Activated CD4-positive, CD25-positive, alpha-beta regulatory T cell treated with anti-CD3 and anti-CD28 coated beads, Interleukin-2, amount 50 U/mL, for 24 hours (primary cell): ENCODE data around the gene EDIL3.

Source experiments
- ATAC-seq, 2 donors: fragments of 150-1000 bp; cut with Tn5 transposase; one replicate each; pipeline ENCODE4 v1.10.0; 2021; ENCODE audit warnings: mild to moderate bottlenecking in 1 of 2, moderate library complexity in 1 of 2

The EDIL3 gene

GRCh38 chr5:84384604-84385575, at the start of gene EDIL3:
TSS of gene EDIL3 (minus strand) at chr5:84384880. CDS start at chr5:84384374, 506 bp downstream.
- no peak for ATAC-seq

GRCh38 chr5:84433461-84433860, 48.8 kb upstream of the EDIL3 start:
- ATAC-seq: no peak

GRCh38 chr5:84430863-84431663, 46.4 kb upstream of the EDIL3 start:
- ATAC-seq: no peak

- no peak for ATAC-seq
Observed at GRCh38 chr5:84430079-84430478, 45.4 kb upstream of the EDIL3 start.

- ATAC-seq: no peak
Observed at GRCh38 chr5:84425365-84425881, 40.7 kb upstream of the EDIL3 start.

GRCh38 chr5:84419742-84420141, 35.1 kb upstream of the EDIL3 start:
- no peak for ATAC-seq

- ATAC-seq: no peak
Observed at GRCh38 chr5:84411832-84412605, 27.3 kb upstream of the EDIL3 start.

- no peak for ATAC-seq
Observed at GRCh38 chr5:84406111-84406510, 21.4 kb upstream of the EDIL3 start.

- ATAC-seq: no peak
Observed at GRCh38 chr5:84403773-84404172, 19.1 kb upstream of the EDIL3 start.

- ATAC-seq: no peak
Observed at GRCh38 chr5:84397385-84397784, 12.7 kb upstream of the EDIL3 start.

GRCh38 chr5:84393969-84394368, 9.3 kb upstream of the EDIL3 start:
- ATAC-seq: no peak

- ATAC-seq: no peak
Observed at GRCh38 chr5:84392836-84393235, 8.2 kb upstream of the EDIL3 start.

GRCh38 chr5:84385705-84386104, 1.0 kb upstream of the EDIL3 start:
- no peak for ATAC-seq

GRCh38 chr5:84383816-84384603, 670 bp downstream of the EDIL3 start:
- no peak for ATAC-seq

- ATAC-seq: no peak
Observed at GRCh38 chr5:84383296-84383815, 1.3 kb downstream of the EDIL3 start.

- peak in 1 of 2 donors; percentile 32 for ATAC-seq
Observed at GRCh38 chr5:84382363-84383295, 2.1 kb downstream of the EDIL3 start.

- ATAC-seq: no peak
Observed at GRCh38 chr5:84381502-84382362, 2.9 kb downstream of the EDIL3 start.

- no peak for ATAC-seq
Observed at GRCh38 chr5:84379749-84380148, 4.9 kb downstream of the EDIL3 start.

GRCh38 chr5:84378961-84379360, 5.7 kb downstream of the EDIL3 start:
- no peak for ATAC-seq
